K562 (cell line): ENCODE measurements around the gene CYTH1. TPM values are rescaled to one million over a fixed set of nuclear protein-coding genes. Genes with fewer than 3 reads are reported as not detected.

Experiments
- CHD7 ChIP-seq: fragments of 200-600 bp; sonication (generic); IDR thresholded peaks from one replicate; pipeline ENCODE4 v1.6.1; 2012; ENCODE audit warnings: mild to moderate bottlenecking, low read depth, low read length, inconsistent platforms
- ELF1 ChIP-seq: fragments of 200-800 bp; sonication (Bioruptor generic); IDR thresholded peaks from 2 replicates; pipeline ENCODE4 v1.6.1; 2016; ENCODE audit warnings: missing genetic modification characterization, missing compliant biosample characterization
- ZNF589 ChIP-seq: fragments of 200-800 bp; sonication (Bioruptor generic); IDR thresholded peaks from 2 replicates; pipeline ENCODE4 v1.6.1; 2016; ENCODE audit warnings: low read depth, missing genetic modification characterization, missing compliant biosample characterization
- polyA plus RNA-seq, 8 experiments: library from polyadenylated mRNA; depleted of rRNA in 4 of 8; stranded (reverse) in 5 of 8; unstranded in 3 of 8; fragments of >200 nt; fragmentation: Nextera tagmentation in 2 of 8; fragmentation: Illumina TruSeq in 1 of 8; extraction: Ambion mirVana in 2 of 8; extraction: Trizol in 1 of 8; gene quantifications; 2 replicates each; pipeline versions ENCODE4 v1.2.1 to v1.2.3, GENCODE V29; 2011 to 2014; ENCODE audit warnings: inconsistent platforms in 1 of 8, missing spikeins in 1 of 8
- total RNA-seq, 7 experiments: library from RNA; depleted of rRNA in 6 of 7; stranded (reverse); fragments of >200 nt in 6 of 7; fragmentation: Illumina TruSeq in 2 of 7; extraction: Trizol in 2 of 7; gene quantifications; 2 replicates each; pipeline versions ENCODE4 v1.2.1 to v1.2.3, GENCODE V29; 2011 to 2021; ENCODE audit warnings: low replicate concordance in 1 of 7
- TF ChIP-seq, protein P1 (sequence below): fragments of 250-450 bp; sonication (Bioruptor Pico); IDR thresholded peaks from 2 replicates; pipeline ENCODE4 v1.5.0; 2021

CYTH1 gene
- total and polyA plus RNA-seq, 9 of the 15 experiments (the other 6 are each of a cell fraction or from before 2014, with no cell fraction given): 0.52 to 27.7 (median 16.8) TPM

GRCh38 chr17:78667091-78667490 is 115.0 kb downstream of the CYTH1 start (continued):
- TF ChIP-seq, protein P1, sequence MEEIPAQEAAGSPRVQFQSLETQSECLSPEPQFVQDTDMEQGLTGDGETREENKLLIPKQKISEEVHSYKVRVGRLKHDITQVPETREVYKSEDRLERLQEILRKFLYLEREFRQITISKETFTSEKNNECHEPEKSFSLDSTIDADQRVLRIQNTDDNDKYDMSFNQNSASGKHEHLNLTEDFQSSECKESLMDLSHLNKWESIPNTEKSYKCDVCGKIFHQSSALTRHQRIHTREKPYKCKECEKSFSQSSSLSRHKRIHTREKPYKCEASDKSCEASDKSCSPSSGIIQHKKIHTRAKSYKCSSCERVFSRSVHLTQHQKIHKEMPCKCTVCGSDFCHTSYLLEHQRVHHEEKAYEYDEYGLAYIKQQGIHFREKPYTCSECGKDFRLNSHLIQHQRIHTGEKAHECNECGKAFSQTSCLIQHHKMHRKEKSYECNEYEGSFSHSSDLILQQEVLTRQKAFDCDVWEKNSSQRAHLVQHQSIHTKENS: no peak
- no peak for TF ChIP-seq ZNF589 (CRISPR knock-in tag)
- no peak for TF ChIP-seq ELF1
- no peak for TF ChIP-seq CHD7
